Colon (tissue), 2 donors: Measurements from ENCODE around the gene FAM90A26.
"Not testable (repeated sequence)": the region's sequence is repeated elsewhere in the genome, so short reads cannot be mapped to it uniquely, and the experiment has no call there.

Experiments used
- FAIRE-seq: peaks from 2 replicates; lab custom pipeline; 2012; peaks lifted over from hg19 to GRCh38; lab: Jason Lieb, UNC
- donor health status: control.
- donor health status: control.

The FAM90A26 gene

GRCh38 chr4:9169791-9170459, at the start of gene FAM90A26:
FAM90A26 (plus strand) TSS chr4:9170409; CDS start chr4:9173173, 2,764 bp downstream.
- not testable (repeated sequence) for FAIRE-seq

- not testable (repeated sequence) for FAIRE-seq
These were observed 47.5 kb upstream of the FAM90A26 start for GRCh38 chr4:9122711-9123110.

GRCh38 chr4:9123572-9124007, 46.6 kb upstream of the FAM90A26 start:
- FAIRE-seq, result not testable (repeated sequence)

GRCh38 chr4:9125601-9126161, 44.5 kb upstream of the FAM90A26 start:
- FAIRE-seq, result not testable (repeated sequence)

GRCh38 chr4:9131420-9131819, 38.8 kb upstream of the FAM90A26 start:
- FAIRE-seq, result not testable (repeated sequence)

- FAIRE-seq, result not testable (repeated sequence)
These were observed 37.4 kb upstream of the FAM90A26 start for GRCh38 chr4:9132849-9133248.

GRCh38 chr4:9134011-9134410, 36.2 kb upstream of the FAM90A26 start:
- FAIRE-seq, result not testable (repeated sequence)

GRCh38 chr4:9134556-9134955, 35.7 kb upstream of the FAM90A26 start:
- FAIRE-seq, result not testable (repeated sequence)

- not testable (repeated sequence) for FAIRE-seq
These were observed 29.2 kb upstream of the FAM90A26 start for GRCh38 chr4:9141050-9141449.

GRCh38 chr4:9142786-9143185, 27.4 kb upstream of the FAM90A26 start:
- FAIRE-seq, result not testable (repeated sequence)

GRCh38 chr4:9143421-9144080, 26.7 kb upstream of the FAM90A26 start:
- no peak for FAIRE-seq

- FAIRE-seq, result no peak
These were observed 23.2 kb upstream of the FAM90A26 start for GRCh38 chr4:9146967-9147366.

GRCh38 chr4:9147368-9147767, 22.8 kb upstream of the FAM90A26 start:
- FAIRE-seq, result not testable (repeated sequence)

- not testable (repeated sequence) for FAIRE-seq
These were observed 21.4 kb upstream of the FAM90A26 start for GRCh38 chr4:9148611-9149409.

GRCh38 chr4:9151809-9152179, 18.4 kb upstream of the FAM90A26 start:
- FAIRE-seq, result not testable (repeated sequence)

- FAIRE-seq, result peak; percentile 98
These were observed 17.8 kb upstream of the FAM90A26 start for GRCh38 chr4:9152180-9153007.

GRCh38 chr4:9153008-9153570, 17.1 kb upstream of the FAM90A26 start:
- not testable (repeated sequence) for FAIRE-seq

- FAIRE-seq, result not testable (repeated sequence)
These were observed 16.5 kb upstream of the FAM90A26 start for GRCh38 chr4:9153571-9154157.

GRCh38 chr4:9155101-9155886, 14.9 kb upstream of the FAM90A26 start:
- not testable (repeated sequence) for FAIRE-seq

- FAIRE-seq, result not testable (repeated sequence)
These were observed 11.8 kb upstream of the FAM90A26 start for GRCh38 chr4:9158392-9158791.
